ENCODE measurements around the gene GUCA1A. TPM values are rescaled to one million over a fixed set of nuclear protein-coding genes. Genes with fewer than 3 reads are reported as not detected.
A peak's percentile ranks its signal among the peaks of the same experiment; 100 is the strongest.

Gene GUCA1A
- total RNA-seq, 1 experiment from 2014 or later = 17.2 TPM

GRCh38 chr6:42135161-42135560 lies 38.0 kb upstream of the GUCA1A start:
- no peak overlapping the region for H4K91ac ChIP-seq (ENCODE audit: insufficient read length, low read depth, low read length)
- H2BK120ac ChIP-seq (ENCODE audit: low read depth, low read length, poor library complexity, severe bottlenecking) = no peak overlapping the region
- Mint-ChIP-seq H3K27me3 (ENCODE audit: low read depth) (peaks cover 1% of the 10 kb centered on the region; the same call in 1 of the 2 replicates), H3K27ac (peak overlapping the region; percentile 80 to 89 (median 81); a peak in 6 of 7 replicates), H3K4me3 (no peak overlapping the region), H3K36me3 (ENCODE audit: insufficient read depth in 1 of 3, low read depth in 3 of 3) (peaks cover 18 to 36% (median 34%) of the 10 kb centered on the region in 3 experiments), H3K9me3 (peaks cover 0 to 4% of the 10 kb centered on the region in 2 experiments; a peak in 1 of 5 replicates), H3K4me1 (peaks cover 61 to 65% of the 10 kb centered on the region in 2 experiments)
- no peak overlapping the region for H3T11ph ChIP-seq (ENCODE audit: low read length)
- H3K23me2 ChIP-seq (ENCODE audit: insufficient read length, low read depth, low read length, poor library complexity, severe bottlenecking) = no peaks in the 10 kb centered on the region
- no peak overlapping the region for H3K23ac ChIP-seq (ENCODE audit: insufficient read length, low read depth, low read length)
- H3K27me3 ChIP-seq (ENCODE audit: insufficient read depth, low read length) = no peaks in the 10 kb centered on the region
- no peak overlapping the region for H2BK20ac ChIP-seq (ENCODE audit: low read depth, low read length, poor library complexity, severe bottlenecking)
- H2AFZ ChIP-seq (ENCODE audit: low read length) = no peak overlapping the region
- no peak overlapping the region for H3K9ac ChIP-seq (ENCODE audit: extremely low read depth, insufficient read length, low read length)
- WGBS (ENCODE audit: extremely low coverage, insufficient read length, low lambda C conversion rate) = no CpG with 5 or more reads among the region's 12 CpGs
- H2BK5ac ChIP-seq (ENCODE audit: insufficient read length, low read length) = peak overlapping the region; percentile 17
- H4K8ac ChIP-seq (replicated peaks; ENCODE audit: insufficient read length, low read depth, low read length) = no peak overlapping the region
- no peak for DNase-seq
- peak overlapping the region; percentile 45 for H3K18ac ChIP-seq (ENCODE audit: insufficient read length, low read depth, low read length)
- no peak overlapping the region for H2BK12ac ChIP-seq (ENCODE audit: insufficient read length, low read depth, low read length)
- peaks cover 8% of the 10 kb centered on the region; the same call in 1 of the 2 replicates for H3K79me2 ChIP-seq (ENCODE audit: insufficient read depth, low read length)
- no peak overlapping the region for H4K5ac ChIP-seq (ENCODE audit: insufficient read length, low read depth, low read length)
- no peaks in the 10 kb centered on the region for H4K20me1 ChIP-seq (ENCODE audit: control insufficient read depth, insufficient read depth, insufficient read length)
- no peak overlapping the region for H2BK15ac ChIP-seq (ENCODE audit: low read depth, low read length)
- H3K4me2 ChIP-seq (ENCODE audit: insufficient read depth, insufficient read length, low read length) = no peak overlapping the region
- H3K14ac ChIP-seq (ENCODE audit: insufficient read depth, low read length) = peak overlapping the region; percentile 24; the same call in 1 of the 2 replicates
- no peak overlapping the region for H2AK5ac ChIP-seq (ENCODE audit: insufficient read length, low read length)
- H3K79me1 ChIP-seq (ENCODE audit: insufficient read depth, low read depth, low read length, poor library complexity, severe bottlenecking) = no peaks in the 10 kb centered on the region
- H3K56ac ChIP-seq (ENCODE audit: insufficient read length, low read depth, low read length) = no peak overlapping the region
- peaks cover 21% of the 10 kb centered on the region for H3K4me1 ChIP-seq (ENCODE audit: insufficient read depth, low read length)
- no peaks in the 10 kb centered on the region for H3K9me3 ChIP-seq (ENCODE audit: control insufficient read depth, low read depth, low read length)
- TF ChIP-seq CTCF (conservative IDR thresholded peaks at IDR 0.05) = no peak
- H3K27ac ChIP-seq (ENCODE audit: insufficient read length, low read depth, low read length) = no peak overlapping the region
- no peak overlapping the region for H3K4ac ChIP-seq (ENCODE audit: low read depth, low read length)
